WI38 (cell line): ENCODE measurements around the gene CACNA2D3.

Experiments
- H3K4me3 ChIP-seq: 2 replicates; pipeline ENCODE4 v1.5.1; 2011; ENCODE audit warnings: low read depth, mild to moderate bottlenecking, control low read depth, low read length
- CTCF ChIP-seq: IDR thresholded peaks from 2 replicates; pipeline ENCODE4 v1.5.1; 2012; ENCODE audit warnings: low read depth, mild to moderate bottlenecking, control low read depth, low read length

The CACNA2D3 gene

GRCh38 chr3:54122324-54123002 lies at the start of gene CACNA2D3:
CACNA2D3 (plus strand) TSS chr3:54122552.
- H3K4me3 ChIP-seq: no peak within 1 kb of the TSS
- TF ChIP-seq CTCF: no peak

GRCh38 chr3:54073386-54073785 lies 49.0 kb upstream of the CACNA2D3 start:
- no peak for TF ChIP-seq CTCF
- H3K4me3 ChIP-seq: no peak overlapping the region

- no peak overlapping the region for H3K4me3 ChIP-seq
- no peak for TF ChIP-seq CTCF
Observed at GRCh38 chr3:54079314-54079713, 43.0 kb upstream of the CACNA2D3 start.

GRCh38 chr3:54079730-54080325 lies 42.5 kb upstream of the CACNA2D3 start:
- no peak for TF ChIP-seq CTCF
- H3K4me3 ChIP-seq: no peak overlapping the region

- no peak for TF ChIP-seq CTCF
- no peak overlapping the region for H3K4me3 ChIP-seq
Observed at GRCh38 chr3:54083921-54084320, 38.4 kb upstream of the CACNA2D3 start.

- no peak for TF ChIP-seq CTCF
- no peak overlapping the region for H3K4me3 ChIP-seq
Observed at GRCh38 chr3:54085936-54086335, 36.4 kb upstream of the CACNA2D3 start.

- TF ChIP-seq CTCF: no peak
- H3K4me3 ChIP-seq: no peak overlapping the region
Observed at GRCh38 chr3:54086652-54087405, 35.5 kb upstream of the CACNA2D3 start.
